Measurements from ENCODE around the gene PTS.
A peak's percentile ranks its signal among the peaks of the same experiment; 100 is the strongest.

PTS gene

GRCh38 chr11:112223121-112223520 is 3.1 kb upstream of the PTS start:
- Histone ChIP-seq H3K9ac (ENCODE audit: low read depth, low read length) (no peak overlapping the region), H3K9me3 (ENCODE audit: control insufficient read depth, insufficient read depth, low read length) (no peaks in the 10 kb centered on the region), H3K4me3 (ENCODE audit: low read depth, low read length) (no peak overlapping the region), H3K4me1 (ENCODE audit: control insufficient read depth, insufficient read depth, low read length) (no peaks in the 10 kb centered on the region), H3K36me3 (ENCODE audit: control insufficient read depth, insufficient read depth, low read length) (no peaks in the 10 kb centered on the region), H3K27me3 (ENCODE audit: control insufficient read depth, insufficient read depth, low read length) (no peaks in the 10 kb centered on the region)

- Histone ChIP-seq H3K27me3 (ENCODE audit: control insufficient read depth, insufficient read depth, low read length) (no peaks in the 10 kb centered on the region), H3K4me1 (ENCODE audit: control insufficient read depth, insufficient read depth, low read length) (no peaks in the 10 kb centered on the region), H3K9me3 (ENCODE audit: control insufficient read depth, insufficient read depth, low read length) (no peaks in the 10 kb centered on the region), H3K4me3 (ENCODE audit: low read depth, low read length) (no peak overlapping the region), H3K9ac (ENCODE audit: low read depth, low read length) (no peak overlapping the region), H3K36me3 (ENCODE audit: control insufficient read depth, insufficient read depth, low read length) (no peaks in the 10 kb centered on the region)
Measured at GRCh38 chr11:112223754-112224532, 2.3 kb upstream of the PTS start.

GRCh38 chr11:112225753-112226061 is 521 bp upstream of the PTS start:
- peak overlapping the region; percentile 82 for H3K9ac ChIP-seq (ENCODE audit: low read depth, low read length)
- no peaks in the 10 kb centered on the region for H3K27me3 ChIP-seq (ENCODE audit: control insufficient read depth, insufficient read depth, low read length)
- no peaks in the 10 kb centered on the region for H3K4me1 ChIP-seq (ENCODE audit: control insufficient read depth, insufficient read depth, low read length)
- no peaks in the 10 kb centered on the region for H3K36me3 ChIP-seq (ENCODE audit: control insufficient read depth, insufficient read depth, low read length)
- peak overlapping the region; percentile 97 for H3K4me3 ChIP-seq (ENCODE audit: low read depth, low read length)
- H3K9me3 ChIP-seq (ENCODE audit: control insufficient read depth, insufficient read depth, low read length), result no peaks in the 10 kb centered on the region

- no peaks in the 10 kb centered on the region for H3K36me3 ChIP-seq (ENCODE audit: control insufficient read depth, insufficient read depth, low read length)
- H3K9me3 ChIP-seq (ENCODE audit: control insufficient read depth, insufficient read depth, low read length), result no peaks in the 10 kb centered on the region
- no peaks in the 10 kb centered on the region for H3K27me3 ChIP-seq (ENCODE audit: control insufficient read depth, insufficient read depth, low read length)
- H3K4me3 ChIP-seq (ENCODE audit: low read depth, low read length), result peak overlapping the region; percentile 97
- H3K9ac ChIP-seq (ENCODE audit: low read depth, low read length), result peak overlapping the region; percentile 10
- H3K4me1 ChIP-seq (ENCODE audit: control insufficient read depth, insufficient read depth, low read length), result no peaks in the 10 kb centered on the region
Measured at GRCh38 chr11:112226831-112227401, 688 bp downstream of the PTS start.

GRCh38 chr11:112227471-112227870 is 1.2 kb downstream of the PTS start:
- Histone ChIP-seq H3K36me3 (ENCODE audit: control insufficient read depth, insufficient read depth, low read length) (no peaks in the 10 kb centered on the region), H3K9me3 (ENCODE audit: control insufficient read depth, insufficient read depth, low read length) (no peaks in the 10 kb centered on the region), H3K9ac (ENCODE audit: low read depth, low read length) (peak overlapping the region; percentile 10), H3K4me3 (ENCODE audit: low read depth, low read length) (peak overlapping the region; percentile 97), H3K27me3 (ENCODE audit: control insufficient read depth, insufficient read depth, low read length) (no peaks in the 10 kb centered on the region), H3K4me1 (ENCODE audit: control insufficient read depth, insufficient read depth, low read length) (no peaks in the 10 kb centered on the region)

- H3K36me3 ChIP-seq (ENCODE audit: control insufficient read depth, insufficient read depth, low read length), result no peaks in the 10 kb centered on the region
- H3K27me3 ChIP-seq (ENCODE audit: control insufficient read depth, insufficient read depth, low read length), result no peaks in the 10 kb centered on the region
- H3K4me3 ChIP-seq (ENCODE audit: low read depth, low read length), result no peak overlapping the region
- H3K4me1 ChIP-seq (ENCODE audit: control insufficient read depth, insufficient read depth, low read length), result no peaks in the 10 kb centered on the region
- H3K9ac ChIP-seq (ENCODE audit: low read depth, low read length), result no peak overlapping the region
- H3K9me3 ChIP-seq (ENCODE audit: control insufficient read depth, insufficient read depth, low read length), result no peaks in the 10 kb centered on the region
Measured at GRCh38 chr11:112228706-112229105, 2.5 kb downstream of the PTS start.

- Histone ChIP-seq H3K4me3 (ENCODE audit: low read depth, low read length) (no peak overlapping the region), H3K9ac (ENCODE audit: low read depth, low read length) (no peak overlapping the region), H3K9me3 (ENCODE audit: control insufficient read depth, insufficient read depth, low read length) (no peaks in the 10 kb centered on the region), H3K4me1 (ENCODE audit: control insufficient read depth, insufficient read depth, low read length) (no peaks in the 10 kb centered on the region), H3K36me3 (ENCODE audit: control insufficient read depth, insufficient read depth, low read length) (no peaks in the 10 kb centered on the region), H3K27me3 (ENCODE audit: control insufficient read depth, insufficient read depth, low read length) (no peaks in the 10 kb centered on the region)
Measured at GRCh38 chr11:112229159-112229558, 2.9 kb downstream of the PTS start.

GRCh38 chr11:112229746-112230433 is 3.7 kb downstream of the PTS start:
- Histone ChIP-seq H3K36me3 (ENCODE audit: control insufficient read depth, insufficient read depth, low read length) (no peaks in the 10 kb centered on the region), H3K27me3 (ENCODE audit: control insufficient read depth, insufficient read depth, low read length) (no peaks in the 10 kb centered on the region)

GRCh38 chr11:112231952-112232351 is 5.7 kb downstream of the PTS start:
- no peaks in the 10 kb centered on the region for H3K36me3 ChIP-seq (ENCODE audit: control insufficient read depth, insufficient read depth, low read length)
- no peaks in the 10 kb centered on the region for H3K27me3 ChIP-seq (ENCODE audit: control insufficient read depth, insufficient read depth, low read length)
- H3K4me1 ChIP-seq (ENCODE audit: control insufficient read depth, insufficient read depth, low read length), result no peaks in the 10 kb centered on the region
- no peaks in the 10 kb centered on the region for H3K9me3 ChIP-seq (ENCODE audit: control insufficient read depth, insufficient read depth, low read length)
- H3K9ac ChIP-seq (ENCODE audit: low read depth, low read length), result no peak overlapping the region
- no peak overlapping the region for H3K4me3 ChIP-seq (ENCODE audit: low read depth, low read length)

More at GRCh38 chr11:112229746-112230433, 3.7 kb downstream of the PTS start:
- no peak overlapping the region for H3K9ac ChIP-seq (ENCODE audit: low read depth, low read length)
- no peaks in the 10 kb centered on the region for H3K4me1 ChIP-seq (ENCODE audit: control insufficient read depth, insufficient read depth, low read length)
- H3K9me3 ChIP-seq (ENCODE audit: control insufficient read depth, insufficient read depth, low read length), result no peaks in the 10 kb centered on the region
- no peak overlapping the region for H3K4me3 ChIP-seq (ENCODE audit: low read depth, low read length)

- no peaks in the 10 kb centered on the region for H3K27me3 ChIP-seq (ENCODE audit: control insufficient read depth, insufficient read depth, low read length)
- H3K4me3 ChIP-seq (ENCODE audit: low read depth, low read length), result no peak overlapping the region
- H3K4me1 ChIP-seq (ENCODE audit: control insufficient read depth, insufficient read depth, low read length), result no peaks in the 10 kb centered on the region
- no peaks in the 10 kb centered on the region for H3K9me3 ChIP-seq (ENCODE audit: control insufficient read depth, insufficient read depth, low read length)
- H3K9ac ChIP-seq (ENCODE audit: low read depth, low read length), result no peak overlapping the region
- peaks cover 6% of the 10 kb centered on the region for H3K36me3 ChIP-seq (ENCODE audit: control insufficient read depth, insufficient read depth, low read length)
Measured at GRCh38 chr11:112235750-112236390, 9.6 kb downstream of the PTS start.

- no peaks in the 10 kb centered on the region for H3K27me3 ChIP-seq (ENCODE audit: control insufficient read depth, insufficient read depth, low read length)
- H3K9ac ChIP-seq (ENCODE audit: low read depth, low read length), result no peak overlapping the region
- H3K4me3 ChIP-seq (ENCODE audit: low read depth, low read length), result no peak overlapping the region
- no peaks in the 10 kb centered on the region for H3K4me1 ChIP-seq (ENCODE audit: control insufficient read depth, insufficient read depth, low read length)
- H3K36me3 ChIP-seq (ENCODE audit: control insufficient read depth, insufficient read depth, low read length), result peaks cover 6% of the 10 kb centered on the region
- no peaks in the 10 kb centered on the region for H3K9me3 ChIP-seq (ENCODE audit: control insufficient read depth, insufficient read depth, low read length)
Measured at GRCh38 chr11:112237451-112237850, 11.2 kb downstream of the PTS start.

Measured in iPS-15b (cell line).